ENCODE data around the gene CCDC85B.

- TF ChIP-seq POLR2A (IDR thresholded peaks at IDR 0.05; ENCODE audit: low read depth, low read length) (no peak), TAF1 (IDR thresholded peaks at IDR 0.05; ENCODE audit: borderline replicate concordance, low read depth, low read length) (no peak)
These were observed 32.1 kb downstream of the CCDC85B start for GRCh38 chr11:65922565-65922964.

Measured in GM12892 (cell line).